ENCODE data around the gene CCDC83.
A peak's percentile ranks its signal among the peaks of the same experiment; 100 is the strongest.
"Not testable (repeated sequence)": the region's sequence is repeated elsewhere in the genome, so short reads cannot be mapped to it uniquely, and the experiment has no call there.

Gene CCDC83

DNA sequence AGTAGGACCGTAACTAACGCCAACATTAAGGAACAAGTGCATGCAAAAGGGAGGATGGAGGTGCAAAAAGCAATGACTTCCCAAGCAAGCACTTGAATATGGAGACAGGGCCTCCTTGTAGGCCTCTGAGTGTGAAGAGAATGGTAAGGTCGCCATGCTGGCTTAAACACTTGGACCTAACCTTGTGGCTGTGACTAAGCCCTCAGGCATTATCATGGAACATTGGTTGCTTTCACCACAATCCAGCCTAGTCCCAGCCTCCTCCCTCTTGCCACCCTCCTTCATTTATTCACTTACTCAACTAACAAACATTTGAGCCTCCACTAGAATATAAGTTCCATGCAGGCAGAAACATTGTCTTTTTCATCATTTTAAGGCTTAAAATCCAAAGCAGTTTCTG is 32.4 kb upstream of the CCDC83 start:
- Mint-ChIP-seq H3K27ac (ENCODE audit: low read depth) (peak overlapping the region; percentile 94), H3K4me1 (peaks cover 61% of the 10 kb centered on the region), H3K27me3 (no peaks in the 10 kb centered on the region), H3K9me3 (no peaks in the 10 kb centered on the region), H3K4me3 (no peak overlapping the region), H3K36me3 (ENCODE audit: insufficient read depth) (peaks cover 6% of the 10 kb centered on the region)
- ATAC-seq (replicated peaks; ENCODE audit: extremely low read depth, poor library complexity, severe bottlenecking) (no peak), DNase-seq (ENCODE audit: low spot score in 2 of 2) (no peak)

DNA sequence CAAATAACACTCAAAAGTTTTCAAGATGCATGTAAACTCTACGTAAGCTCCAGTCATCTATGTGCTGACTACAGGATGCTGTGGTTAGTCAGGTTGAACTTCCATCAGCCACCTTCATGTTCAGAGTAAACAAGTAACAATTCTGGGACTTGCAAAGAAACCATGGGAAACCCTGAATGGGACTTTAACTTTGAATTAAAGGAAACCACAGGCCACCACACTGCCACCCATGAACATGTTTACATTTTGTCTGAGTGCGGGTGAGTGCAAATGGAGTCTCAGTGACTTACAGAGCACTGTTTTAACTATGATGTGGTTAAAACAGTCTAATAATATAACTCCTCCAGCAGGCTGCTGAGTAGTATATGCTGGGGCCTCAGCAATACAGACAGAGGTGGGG is 31.4 kb upstream of the CCDC83 start:
- no peaks in the 10 kb centered on the region for H3K27me3 Mint-ChIP-seq
- H3K36me3 Mint-ChIP-seq (ENCODE audit: insufficient read depth): peaks cover 6% of the 10 kb centered on the region
- H3K4me3 Mint-ChIP-seq: peak overlapping the region; percentile 65
- ATAC-seq (replicated peaks; ENCODE audit: extremely low read depth, poor library complexity, severe bottlenecking) (peak; percentile 88), DNase-seq (ENCODE audit: low spot score in 2 of 2) (peak; percentile 45 to 81)
- peaks cover 62% of the 10 kb centered on the region for H3K4me1 Mint-ChIP-seq
- peak overlapping the region; percentile 94 for H3K27ac Mint-ChIP-seq (ENCODE audit: low read depth)
- no peaks in the 10 kb centered on the region for H3K9me3 Mint-ChIP-seq

DNA sequence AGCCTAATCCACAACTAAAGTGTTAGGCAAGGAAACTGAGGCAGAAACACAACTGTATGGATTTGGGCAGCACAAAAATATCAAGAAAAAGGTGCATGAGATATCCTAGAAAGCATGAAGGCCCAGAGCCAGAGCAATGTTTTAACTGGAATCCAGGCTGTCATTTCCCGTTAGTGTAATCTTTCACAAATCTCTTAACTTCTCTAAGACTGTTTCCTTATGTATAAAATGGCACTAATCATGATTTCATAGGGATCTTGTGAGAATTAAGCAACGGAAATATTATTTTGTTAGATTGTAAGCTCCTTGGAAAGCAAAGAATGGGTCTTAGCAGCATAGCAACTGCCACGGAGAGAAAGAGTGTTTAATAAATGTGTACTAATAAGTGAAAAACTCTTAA is 29.6 kb upstream of the CCDC83 start:
- Mint-ChIP-seq H3K36me3 (ENCODE audit: insufficient read depth) (peaks cover 6% of the 10 kb centered on the region), H3K4me3 (no peak overlapping the region), H3K27me3 (no peaks in the 10 kb centered on the region), H3K27ac (ENCODE audit: low read depth) (peak overlapping the region; percentile 94), H3K9me3 (no peaks in the 10 kb centered on the region), H3K4me1 (peaks cover 62% of the 10 kb centered on the region)
- DNase-seq (ENCODE audit: low spot score in 2 of 2): no peak
- no peak for ATAC-seq (replicated peaks; ENCODE audit: extremely low read depth, poor library complexity, severe bottlenecking)

DNA sequence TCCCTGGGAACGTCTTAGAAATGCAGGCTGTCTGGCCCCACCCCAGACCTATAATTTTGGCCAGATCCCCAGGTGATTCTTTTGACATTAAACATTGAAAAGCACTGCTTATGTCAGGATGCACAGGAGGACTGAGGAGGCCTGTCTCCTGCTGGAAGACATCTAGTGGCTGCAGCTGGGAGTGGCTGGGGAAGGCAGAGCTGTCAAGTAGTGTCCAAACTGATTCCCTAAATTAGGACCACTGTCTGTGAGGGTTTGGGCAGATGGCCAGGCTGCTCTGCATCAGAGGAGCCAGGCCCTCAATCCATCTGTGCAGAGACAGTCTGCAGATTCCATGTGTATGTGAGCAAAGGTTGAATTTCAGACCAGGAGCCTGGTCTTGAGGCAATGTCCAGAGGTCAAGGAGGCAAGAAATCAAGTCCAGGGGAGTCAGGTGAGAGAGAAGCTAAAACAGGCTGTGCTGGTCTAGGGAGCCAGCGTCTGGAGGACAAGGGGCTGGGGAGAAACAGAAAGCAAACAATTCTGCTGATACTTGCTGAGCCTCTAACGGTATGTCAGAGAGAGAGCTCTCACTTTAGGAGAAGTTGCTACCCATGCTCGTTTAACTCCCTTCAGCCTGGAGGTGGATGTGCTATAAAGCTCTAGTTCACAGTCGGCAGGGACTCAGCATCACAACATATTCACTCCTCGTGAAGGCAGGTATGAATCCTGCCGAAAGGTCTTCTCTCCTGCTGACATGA is 28.9 kb upstream of the CCDC83 start:
- H3K4me3 Mint-ChIP-seq: peak overlapping the region; percentile 33
- DNase-seq (ENCODE audit: low spot score in 2 of 2) (no peak), ATAC-seq (replicated peaks; ENCODE audit: extremely low read depth, poor library complexity, severe bottlenecking) (no peak)
- peaks cover 58% of the 10 kb centered on the region for H3K4me1 Mint-ChIP-seq
- H3K9me3 Mint-ChIP-seq: no peaks in the 10 kb centered on the region
- H3K27ac Mint-ChIP-seq (ENCODE audit: low read depth): peak overlapping the region; percentile 94
- no peaks in the 10 kb centered on the region for H3K27me3 Mint-ChIP-seq
- H3K36me3 Mint-ChIP-seq (ENCODE audit: insufficient read depth): peaks cover 6% of the 10 kb centered on the region

DNA sequence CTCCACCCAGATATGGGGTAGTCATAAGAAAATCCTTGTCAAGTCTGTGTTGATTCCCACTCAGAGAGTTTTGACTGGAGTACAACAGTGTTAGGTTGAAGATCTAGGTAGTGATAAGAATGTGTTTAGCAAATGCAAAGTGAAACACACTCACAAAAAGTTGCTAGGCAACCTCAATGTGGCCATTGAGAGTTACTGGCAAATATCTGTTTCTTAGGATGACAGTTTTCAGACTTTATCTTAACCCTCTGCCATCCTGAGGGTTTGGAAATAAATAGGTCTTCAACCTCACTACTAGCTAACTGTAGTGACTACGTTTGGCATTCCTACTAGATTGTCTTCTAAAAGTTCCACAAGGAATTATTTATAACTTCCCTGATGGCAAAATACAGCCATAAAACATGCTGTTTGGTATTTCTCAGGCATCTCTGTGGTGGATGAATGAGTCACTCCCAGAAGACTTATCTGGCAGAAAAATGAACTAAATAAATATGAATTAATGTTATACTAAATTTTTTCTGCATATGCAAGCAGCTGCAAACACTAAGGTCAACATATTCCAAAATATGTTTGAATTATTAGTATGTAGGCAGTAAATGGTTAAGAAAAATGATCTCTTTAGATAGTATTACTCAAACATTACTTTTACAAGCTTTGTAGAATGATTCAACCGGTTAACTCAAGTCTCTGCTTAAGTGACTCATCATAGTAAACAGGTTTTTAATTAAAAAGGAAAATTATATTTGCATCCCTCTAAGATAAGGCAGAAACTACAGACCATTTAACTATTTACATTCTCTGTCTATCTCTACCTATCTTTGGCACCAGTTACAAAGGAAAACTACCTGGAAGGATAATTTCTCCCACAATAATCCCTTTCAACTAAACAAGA is 27.2 kb upstream of the CCDC83 start:
- Mint-ChIP-seq H3K36me3 (ENCODE audit: insufficient read depth) (peaks cover 4% of the 10 kb centered on the region), H3K9me3 (no peaks in the 10 kb centered on the region), H3K4me3 (peak overlapping the region; percentile 49), H3K27ac (ENCODE audit: low read depth) (peak overlapping the region; percentile 94), H3K4me1 (peaks cover 41% of the 10 kb centered on the region), H3K27me3 (no peaks in the 10 kb centered on the region)
- ATAC-seq (replicated peaks; ENCODE audit: extremely low read depth, poor library complexity, severe bottlenecking): peak; percentile 41
- DNase-seq (ENCODE audit: low spot score in 2 of 2): peak in 1 of 2 donors; percentile 24

DNA sequence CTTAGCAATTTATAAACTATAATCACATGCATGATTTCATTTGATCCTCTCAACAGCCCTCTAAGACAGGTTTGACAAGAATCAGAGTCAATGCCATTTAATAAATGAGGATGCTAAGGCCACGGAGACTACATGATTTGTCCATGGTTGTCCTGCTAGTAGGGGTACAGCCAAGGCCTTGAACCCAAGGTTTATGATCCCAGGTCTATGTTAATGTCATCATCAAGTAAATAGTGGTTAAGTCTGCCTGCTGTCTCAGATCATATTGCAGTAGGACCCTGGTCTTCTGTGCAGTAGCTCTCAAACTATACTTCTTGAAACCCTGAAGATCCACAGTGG is 26.6 kb upstream of the CCDC83 start:
- H3K27ac Mint-ChIP-seq (ENCODE audit: low read depth): peak overlapping the region; percentile 22
- no peaks in the 10 kb centered on the region for H3K9me3 Mint-ChIP-seq
- H3K27me3 Mint-ChIP-seq: no peaks in the 10 kb centered on the region
- no peak overlapping the region for H3K4me3 Mint-ChIP-seq
- peaks cover 37% of the 10 kb centered on the region for H3K4me1 Mint-ChIP-seq
- no peak for ATAC-seq (replicated peaks; ENCODE audit: extremely low read depth, poor library complexity, severe bottlenecking)
- no peak for DNase-seq (ENCODE audit: low spot score in 2 of 2)
- H3K36me3 Mint-ChIP-seq (ENCODE audit: insufficient read depth): peaks cover 4% of the 10 kb centered on the region

DNA sequence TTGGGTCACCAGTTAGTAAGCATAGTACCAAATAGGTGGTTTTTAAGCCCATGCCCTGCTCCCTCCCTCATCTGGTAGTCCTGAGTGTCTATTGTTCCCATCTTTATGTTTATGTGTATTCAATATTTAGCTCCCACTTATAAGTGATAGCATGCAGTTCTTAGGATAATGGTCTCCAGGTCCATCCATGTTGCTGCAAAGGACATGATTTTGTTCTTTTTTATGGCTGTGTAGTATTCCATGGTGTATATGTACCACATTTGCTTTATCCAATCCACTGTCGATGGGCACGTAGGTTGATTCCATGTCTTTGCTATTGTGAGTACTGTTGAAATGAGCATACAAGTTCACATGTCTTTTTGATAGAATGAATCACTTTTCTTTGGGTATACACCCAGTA is 26.0 kb upstream of the CCDC83 start:
- Mint-ChIP-seq H3K27ac (ENCODE audit: low read depth) (peak overlapping the region; percentile 22), H3K4me3 (no peak overlapping the region), H3K4me1 (peaks cover 31% of the 10 kb centered on the region), H3K27me3 (no peaks in the 10 kb centered on the region), H3K9me3 (no peaks in the 10 kb centered on the region), H3K36me3 (ENCODE audit: insufficient read depth) (peaks cover 4% of the 10 kb centered on the region)
- DNase-seq (ENCODE audit: low spot score in 2 of 2) (no peak), ATAC-seq (replicated peaks; ENCODE audit: extremely low read depth, poor library complexity, severe bottlenecking) (no peak)

DNA sequence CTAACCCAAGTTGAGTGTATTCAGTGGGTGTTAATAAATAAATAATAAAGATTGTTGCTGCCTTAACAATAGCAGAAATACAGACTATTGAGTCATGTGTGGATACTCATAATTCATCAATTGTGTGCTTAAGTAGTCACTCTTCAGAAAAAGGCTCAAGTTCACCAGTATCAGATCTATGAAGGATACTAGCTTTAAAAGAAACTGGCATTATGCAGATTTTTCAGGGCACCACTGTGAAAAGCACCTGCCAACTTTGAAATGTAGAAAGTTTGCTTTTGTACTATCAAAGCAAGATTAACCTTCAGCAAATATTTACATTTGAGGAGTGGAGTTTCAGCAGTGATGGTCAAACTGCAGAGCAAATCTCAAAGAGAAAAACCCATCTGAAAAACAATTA is 24.1 kb upstream of the CCDC83 start:
- no peak for DNase-seq (ENCODE audit: low spot score in 2 of 2)
- Mint-ChIP-seq H3K36me3 (ENCODE audit: insufficient read depth) (peaks cover 4% of the 10 kb centered on the region), H3K4me3 (no peak overlapping the region), H3K27ac (ENCODE audit: low read depth) (no peak overlapping the region), H3K27me3 (no peaks in the 10 kb centered on the region), H3K9me3 (peaks cover 4% of the 10 kb centered on the region), H3K4me1 (peaks cover 15% of the 10 kb centered on the region)
- no peak for ATAC-seq (replicated peaks; ENCODE audit: extremely low read depth, poor library complexity, severe bottlenecking)

DNA sequence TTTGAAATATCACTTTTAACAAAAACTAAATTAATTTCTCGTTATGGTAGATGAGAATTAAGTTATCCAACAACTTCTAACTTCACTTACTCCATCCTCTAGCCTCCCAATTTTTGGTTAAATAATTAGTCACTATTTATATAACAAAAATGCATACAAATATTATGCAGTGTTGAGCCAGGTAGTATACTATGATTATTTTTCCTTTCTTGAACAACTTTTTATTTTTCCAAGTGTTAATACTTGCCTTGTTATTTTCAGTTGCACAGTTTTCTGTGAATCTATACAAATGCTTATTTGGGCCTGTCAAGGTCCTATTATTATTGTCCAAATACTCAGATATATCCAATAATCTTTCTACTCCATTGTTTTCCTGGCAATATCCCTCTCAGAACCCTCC is 19.9 kb upstream of the CCDC83 start:
- Mint-ChIP-seq H3K36me3 (ENCODE audit: insufficient read depth) (no peaks in the 10 kb centered on the region), H3K4me3 (no peak overlapping the region), H3K27ac (ENCODE audit: low read depth) (no peak overlapping the region), H3K9me3 (peaks cover 6% of the 10 kb centered on the region), H3K27me3 (no peaks in the 10 kb centered on the region), H3K4me1 (no peaks in the 10 kb centered on the region)
- DNase-seq (ENCODE audit: low spot score in 2 of 2): no peak
- ATAC-seq (replicated peaks; ENCODE audit: extremely low read depth, poor library complexity, severe bottlenecking): no peak

DNA sequence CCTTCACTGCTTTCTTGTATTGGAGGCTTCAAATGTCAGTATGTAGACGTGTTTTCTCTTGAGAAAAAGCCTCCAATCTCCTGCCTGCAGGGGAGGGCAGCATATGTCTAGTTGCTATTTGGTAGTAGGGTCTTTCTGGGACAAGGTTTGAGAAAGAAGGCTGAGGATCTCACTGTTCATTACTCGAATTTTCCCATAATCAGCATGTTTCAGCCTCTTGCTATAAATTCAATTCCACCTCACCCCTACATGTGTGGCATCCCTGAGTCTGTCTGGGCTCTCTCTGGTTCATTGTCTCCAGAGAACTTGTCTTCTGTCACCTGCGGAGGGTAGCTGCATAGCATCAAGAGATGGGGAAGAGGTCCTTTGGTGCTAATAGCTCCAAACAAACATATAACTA is 19.5 kb upstream of the CCDC83 start:
- H3K27ac Mint-ChIP-seq (ENCODE audit: low read depth): no peak overlapping the region
- no peaks in the 10 kb centered on the region for H3K4me1 Mint-ChIP-seq
- no peak overlapping the region for H3K4me3 Mint-ChIP-seq
- no peaks in the 10 kb centered on the region for H3K36me3 Mint-ChIP-seq (ENCODE audit: insufficient read depth)
- peaks cover 6% of the 10 kb centered on the region for H3K9me3 Mint-ChIP-seq
- H3K27me3 Mint-ChIP-seq: no peaks in the 10 kb centered on the region
- no peak for DNase-seq (ENCODE audit: low spot score in 2 of 2)
- ATAC-seq (replicated peaks; ENCODE audit: extremely low read depth, poor library complexity, severe bottlenecking): no peak

DNA sequence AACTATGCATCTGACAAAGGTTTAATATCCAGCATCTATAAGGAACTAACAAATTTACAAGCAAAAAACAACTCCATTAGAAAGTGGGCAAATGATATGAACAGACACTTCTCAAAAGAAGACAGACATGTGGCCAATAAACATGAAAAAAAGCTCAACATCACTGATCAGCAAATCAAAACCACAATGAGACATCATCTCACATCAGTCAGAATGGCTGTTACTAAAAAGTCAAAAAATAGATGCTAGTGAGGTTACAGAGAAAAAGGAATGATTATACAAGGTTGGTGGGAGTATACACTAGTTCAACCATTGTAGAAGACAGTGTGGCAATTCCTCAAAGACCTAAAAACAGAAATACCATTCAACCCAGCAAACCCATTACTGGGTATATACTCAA is 14.3 kb upstream of the CCDC83 start:
- not testable (repeated sequence) for H3K4me1 Mint-ChIP-seq; H3K27ac Mint-ChIP-seq (ENCODE audit: low read depth); H3K27me3 Mint-ChIP-seq; H3K9me3 Mint-ChIP-seq; H3K36me3 Mint-ChIP-seq (ENCODE audit: insufficient read depth); ATAC-seq (replicated peaks; ENCODE audit: extremely low read depth, poor library complexity, severe bottlenecking); H3K4me3 Mint-ChIP-seq; DNase-seq (ENCODE audit: low spot score in 2 of 2)

DNA sequence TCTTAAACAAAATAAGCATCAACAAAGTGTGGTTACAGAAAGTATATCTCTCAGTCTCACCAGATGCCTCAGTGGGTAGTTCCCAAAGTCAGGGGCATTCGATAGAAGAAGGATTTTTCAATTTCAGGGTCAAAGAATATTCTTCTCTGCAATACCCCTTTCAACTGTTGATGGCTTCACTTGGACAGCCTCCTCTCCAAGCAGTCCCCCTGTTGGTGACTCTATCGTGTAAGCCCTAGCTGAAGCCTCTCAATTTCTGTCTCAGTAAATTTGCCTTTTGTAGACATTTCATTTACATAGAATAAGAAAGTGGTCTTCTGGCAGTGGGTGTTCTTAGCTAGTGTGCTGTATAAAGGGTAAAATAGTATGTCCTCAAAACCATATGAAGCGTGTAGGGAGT is 11.3 kb upstream of the CCDC83 start:
- no peaks in the 10 kb centered on the region for H3K9me3 Mint-ChIP-seq
- H3K36me3 Mint-ChIP-seq (ENCODE audit: insufficient read depth): peaks cover 1% of the 10 kb centered on the region
- H3K27ac Mint-ChIP-seq (ENCODE audit: low read depth): no peak overlapping the region
- H3K4me3 Mint-ChIP-seq: no peak overlapping the region
- DNase-seq (ENCODE audit: low spot score in 2 of 2): no peak
- H3K4me1 Mint-ChIP-seq: no peaks in the 10 kb centered on the region
- ATAC-seq (replicated peaks; ENCODE audit: extremely low read depth, poor library complexity, severe bottlenecking): no peak
- H3K27me3 Mint-ChIP-seq: no peaks in the 10 kb centered on the region
